GM20000 (cell line): Measurements from ENCODE around the gene HAUS6.

Experiments used
- DNase-seq: peaks from one replicate; pipeline ENCODE4 v3.0.0; 2012; ENCODE audit warnings: low spot score
- TF ChIP-seq, protein P1 (sequence below): IDR thresholded peaks from 2 replicates; pipeline ENCODE4 v1.5.1; 2012; ENCODE audit warnings: mild to moderate bottlenecking, control low read depth; ENCODE audit errors: extremely low read depth, missing control alignments

The HAUS6 gene

DNA sequence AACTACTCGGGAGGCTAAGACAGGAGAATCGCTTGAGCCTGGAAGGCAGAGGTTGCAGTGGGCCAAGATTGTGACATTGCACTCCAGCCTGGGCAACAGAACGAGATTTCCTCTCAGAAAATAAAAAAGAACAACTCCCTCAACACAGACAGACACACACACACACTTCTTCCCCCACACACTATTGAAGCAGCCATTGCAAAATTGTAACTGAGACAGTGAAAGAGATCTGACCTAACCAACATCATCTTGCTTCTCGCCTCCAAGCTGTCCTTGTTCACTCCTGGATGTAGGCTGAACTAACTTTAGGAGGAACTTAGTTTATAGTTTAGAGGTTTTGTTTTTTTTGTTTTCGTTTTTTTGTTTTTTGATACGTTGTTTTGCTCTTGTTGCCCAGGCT lies 37.6 kb upstream of the HAUS6 start:
- no peak for DNase-seq
- TF ChIP-seq, protein P1, sequence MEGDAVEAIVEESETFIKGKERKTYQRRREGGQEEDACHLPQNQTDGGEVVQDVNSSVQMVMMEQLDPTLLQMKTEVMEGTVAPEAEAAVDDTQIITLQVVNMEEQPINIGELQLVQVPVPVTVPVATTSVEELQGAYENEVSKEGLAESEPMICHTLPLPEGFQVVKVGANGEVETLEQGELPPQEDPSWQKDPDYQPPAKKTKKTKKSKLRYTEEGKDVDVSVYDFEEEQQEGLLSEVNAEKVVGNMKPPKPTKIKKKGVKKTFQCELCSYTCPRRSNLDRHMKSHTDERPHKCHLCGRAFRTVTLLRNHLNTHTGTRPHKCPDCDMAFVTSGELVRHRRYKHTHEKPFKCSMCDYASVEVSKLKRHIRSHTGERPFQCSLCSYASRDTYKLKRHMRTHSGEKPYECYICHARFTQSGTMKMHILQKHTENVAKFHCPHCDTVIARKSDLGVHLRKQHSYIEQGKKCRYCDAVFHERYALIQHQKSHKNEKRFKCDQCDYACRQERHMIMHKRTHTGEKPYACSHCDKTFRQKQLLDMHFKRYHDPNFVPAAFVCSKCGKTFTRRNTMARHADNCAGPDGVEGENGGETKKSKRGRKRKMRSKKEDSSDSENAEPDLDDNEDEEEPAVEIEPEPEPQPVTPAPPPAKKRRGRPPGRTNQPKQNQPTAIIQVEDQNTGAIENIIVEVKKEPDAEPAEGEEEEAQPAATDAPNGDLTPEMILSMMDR, result no peak

DNA sequence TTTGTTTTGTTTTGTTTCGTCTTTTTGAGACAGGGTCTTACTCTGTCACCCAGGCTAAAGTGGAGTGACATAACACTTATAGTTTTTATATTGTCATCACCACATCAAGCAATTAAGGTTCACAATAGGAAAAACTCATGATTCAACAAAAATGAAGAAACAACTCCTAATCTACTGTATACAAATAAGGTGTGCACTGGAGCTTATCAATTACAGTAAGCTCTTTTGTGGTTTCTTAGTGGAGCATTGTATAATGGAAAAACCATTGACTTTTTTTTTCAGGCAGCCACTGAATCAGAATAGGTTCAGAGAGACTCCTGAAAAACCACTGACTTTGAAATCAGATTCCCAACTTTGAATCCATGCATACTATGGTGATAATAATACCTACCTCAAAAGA lies 35.4 kb upstream of the HAUS6 start:
- DNase-seq, result no peak
- TF ChIP-seq, protein P1, result no peak

DNA sequence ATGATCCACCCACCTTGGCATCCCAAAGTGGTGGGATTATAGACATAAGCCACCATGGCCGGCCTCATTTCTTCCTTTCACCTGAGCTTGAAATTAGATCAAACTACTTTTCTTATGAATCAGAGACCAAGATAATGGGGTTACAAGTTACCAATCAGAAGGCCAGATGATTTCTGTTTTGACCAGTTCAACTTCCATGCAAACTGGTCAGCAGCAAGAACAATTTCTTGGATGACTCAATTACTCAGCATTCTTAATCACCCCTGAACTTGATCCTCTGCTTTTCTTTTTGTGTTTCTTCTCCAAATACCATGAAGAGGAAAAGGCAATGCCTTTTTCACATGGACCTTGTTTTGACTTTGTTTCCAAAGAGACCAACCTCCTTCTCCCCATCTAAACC lies 34.6 kb upstream of the HAUS6 start:
- DNase-seq, result no peak
- TF ChIP-seq, protein P1, result no peak

DNA sequence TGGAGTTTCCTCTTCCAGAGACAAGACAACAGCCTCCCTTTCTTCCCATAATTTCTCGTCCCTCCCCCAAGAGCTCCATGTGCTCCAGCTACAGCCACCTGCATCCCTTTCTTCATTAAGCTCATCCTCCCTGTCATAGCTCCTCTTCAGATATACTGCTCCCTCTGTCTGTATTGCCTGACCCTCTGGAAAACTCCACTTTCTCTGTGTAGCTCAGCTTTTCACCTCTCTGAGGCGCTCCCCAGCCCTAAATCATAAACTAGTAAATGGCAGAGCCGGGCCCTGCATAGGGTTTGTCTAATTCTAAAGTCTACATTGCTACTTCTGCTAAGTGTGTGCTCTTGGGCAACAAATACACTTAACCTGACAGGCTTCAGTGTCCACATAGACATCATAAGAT lies 33.4 kb upstream of the HAUS6 start:
- TF ChIP-seq, protein P1, result no peak
- DNase-seq, result no peak

DNA sequence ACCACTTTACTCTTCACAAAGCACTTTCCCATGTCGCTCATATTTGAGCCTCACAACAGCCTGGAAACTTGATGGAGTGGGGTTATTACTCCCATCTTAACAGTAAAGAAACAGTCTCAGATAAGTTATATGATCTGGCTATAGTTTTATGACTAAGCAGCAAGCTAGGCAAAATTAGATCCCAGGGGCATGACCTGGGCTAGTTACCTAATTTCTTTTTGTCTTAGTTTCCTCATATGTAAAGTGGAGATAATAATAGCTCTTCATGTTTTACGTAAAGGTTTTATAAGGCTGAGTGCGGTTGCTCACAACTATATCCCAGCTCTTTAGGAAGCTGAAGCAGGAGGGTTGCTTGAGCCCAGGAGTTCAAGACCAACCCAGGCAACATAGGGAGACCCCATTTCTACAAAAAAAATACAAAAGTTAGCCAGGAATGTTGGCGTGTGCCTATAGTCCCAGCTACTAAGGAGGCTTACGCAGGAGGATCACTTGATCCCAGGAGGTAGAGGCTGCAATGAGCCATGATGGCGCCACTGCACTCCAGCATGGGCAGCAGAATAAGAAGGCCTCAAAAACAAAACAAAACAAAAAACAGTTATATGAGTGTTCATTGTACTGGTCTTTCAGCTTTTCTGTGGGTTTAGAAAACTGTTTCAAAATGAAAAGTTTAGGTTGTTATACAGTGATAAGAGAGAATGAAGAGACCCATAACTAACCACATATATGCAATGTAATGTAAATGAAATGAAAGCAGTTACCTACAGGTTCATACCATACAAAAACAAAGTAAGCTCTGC lies 31.0 kb upstream of the HAUS6 start:
- no peak for DNase-seq

DNA sequence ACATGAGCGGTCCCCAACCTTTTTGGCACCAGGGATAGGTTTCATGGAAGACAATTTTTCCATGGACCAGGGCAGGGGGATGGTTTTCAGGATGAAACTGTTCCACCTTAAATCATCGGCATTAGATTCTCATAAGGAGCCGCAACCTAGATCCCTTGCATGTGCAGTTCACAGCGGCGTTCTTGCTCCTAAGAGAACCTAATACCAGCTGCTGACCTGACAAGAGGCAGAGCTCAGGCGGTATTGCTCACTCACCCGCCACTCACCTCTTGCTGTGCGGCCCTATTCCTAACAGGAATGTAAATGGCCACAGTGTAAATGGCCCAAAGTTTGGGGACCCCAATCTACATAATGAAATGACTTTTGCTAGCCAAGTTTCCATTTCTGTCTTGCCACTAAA lies 27.7 kb upstream of the HAUS6 start:
- no peak for DNase-seq
- TF ChIP-seq, protein P1, result no peak

More for the DNA sequence above, 31.0 kb upstream of the HAUS6 start:
- TF ChIP-seq, protein P1, result no peak

DNA sequence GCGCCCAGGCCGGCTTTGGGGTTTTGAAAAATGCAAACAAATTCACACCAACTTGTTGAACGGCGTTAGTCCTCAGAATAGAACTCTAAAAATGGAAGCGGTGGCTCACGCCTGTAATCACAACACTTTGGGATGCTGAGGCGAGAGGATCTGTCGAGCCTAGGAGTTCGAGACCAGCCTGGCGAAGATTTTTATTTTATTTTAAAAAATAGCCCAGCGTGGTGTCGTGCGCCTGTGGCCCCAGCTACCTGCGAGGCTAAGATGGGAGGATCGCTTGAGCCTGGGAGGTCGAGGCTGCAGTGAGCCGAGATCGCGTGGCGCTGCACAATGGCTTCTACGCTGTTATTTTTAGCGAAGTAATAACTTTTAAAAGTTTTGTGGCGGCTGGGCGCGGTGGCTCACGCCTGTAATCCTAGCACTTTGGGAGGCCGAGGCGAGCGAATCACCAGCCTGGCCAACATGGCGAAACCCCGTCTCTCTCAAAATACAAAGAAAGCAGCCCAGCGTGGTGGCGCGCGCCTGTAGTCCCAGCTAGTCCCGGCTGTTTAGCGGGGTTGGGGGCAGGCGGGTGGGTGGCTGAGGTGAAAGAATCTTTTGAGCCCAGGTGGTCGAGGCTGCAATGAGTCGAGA lies 25.3 kb upstream of the HAUS6 start:
- TF ChIP-seq, protein P1, result no peak

More for the DNA sequence above, 25.3 kb upstream of the HAUS6 start:
- DNase-seq, result no peak
